Loucy (cell line): Measurements from ENCODE around the gene PSMF1.

ENCODE experiments used
- H2AFZ ChIP-seq: fragments of 200-600 bp; sonication (generic); 2 replicates; pipeline ENCODE4 v1.6.0; 2016; ENCODE audit warnings: antibody characterized with exemption, mild to moderate bottlenecking, low read length, moderate library complexity
- H3F3A ChIP-seq: fragments of 200-600 bp; 2 replicates; pipeline ENCODE4 v1.6.0; 2016; ENCODE audit warnings: antibody characterized with exemption, low read depth, mild to moderate bottlenecking
- H3K27me3 ChIP-seq: fragments of 200-600 bp; sonication (generic); 2 replicates; pipeline ENCODE4 v1.6.1; 2014; ENCODE audit warnings: low read length, mild to moderate bottlenecking; ENCODE audit not compliant: insufficient read depth, poor library complexity, severe bottlenecking
- H3K36me3 ChIP-seq: fragments of 200-600 bp; sonication (generic); 2 replicates; pipeline ENCODE4 v1.6.1; 2016; ENCODE audit warnings: low read length; ENCODE audit not compliant: insufficient read depth
- H3K4me1 ChIP-seq: fragments of 200-600 bp; sonication (generic); 2 replicates; pipeline ENCODE4 v1.5.1; 2014; ENCODE audit warnings: low read length, mild to moderate bottlenecking; ENCODE audit not compliant: insufficient read depth, poor library complexity, severe bottlenecking
- H3K4me2 ChIP-seq: fragments of 200-600 bp; sonication (generic); 2 replicates; pipeline ENCODE4 v1.6.0; 2014; ENCODE audit warnings: antibody characterized with exemption, low read length, low read depth, mild to moderate bottlenecking; ENCODE audit not compliant: poor library complexity, severe bottlenecking
- H3K4me3 ChIP-seq: fragments of 200-600 bp; sonication (generic); 2 replicates; pipeline ENCODE4 v1.5.1; 2014; ENCODE audit warnings: low read length, mild to moderate bottlenecking, mixed read lengths; ENCODE audit not compliant: poor library complexity, severe bottlenecking
- H3K79me2 ChIP-seq: fragments of 200-600 bp; sonication (generic); 2 replicates; pipeline ENCODE4 v1.6.1; 2014; ENCODE audit warnings: low read length; ENCODE audit not compliant: insufficient read depth
- H3K9ac ChIP-seq: fragments of 200-600 bp; sonication (generic); 2 replicates; pipeline ENCODE4 v1.6.0; 2014; ENCODE audit warnings: mild to moderate bottlenecking, low read depth, low read length, moderate library complexity; ENCODE audit not compliant: poor library complexity, severe bottlenecking
- H3K9me2 ChIP-seq: fragments of 200-600 bp; sonication (generic); replicated peaks from 2 replicates; pipeline ENCODE4 v1.6.1; 2016; ENCODE audit warnings: low read depth, low read length, mixed read lengths
- H3K9me3 ChIP-seq: fragments of 200-600 bp; sonication (generic); 2 replicates; pipeline ENCODE4 v1.6.1; 2014; ENCODE audit warnings: mild to moderate bottlenecking, antibody characterized with exemption, low read length, low read depth; ENCODE audit not compliant: insufficient read depth
- H4K20me1 ChIP-seq: fragments of 200-600 bp; sonication (generic); 2 replicates; pipeline ENCODE4 v1.6.0; 2014; ENCODE audit warnings: antibody characterized with exemption, low read length, mild to moderate bottlenecking; ENCODE audit not compliant: insufficient read depth, poor library complexity, severe bottlenecking
- EZH2phosphoT487 ChIP-seq: fragments of 200-600 bp; IDR thresholded peaks from 2 replicates; pipeline ENCODE4 v1.6.1; 2018; ENCODE audit warnings: antibody characterized with exemption, mild to moderate bottlenecking, moderate library complexity, borderline replicate concordance
- TF ChIP-seq, protein P1 (sequence below): fragments of 200-600 bp; sonication (generic); conservative IDR thresholded peaks from 2 replicates; pipeline ENCODE4 v1.5.1; 2014; ENCODE audit warnings: mild to moderate bottlenecking, antibody characterized with exemption, low read length

Gene PSMF1

DNA sequence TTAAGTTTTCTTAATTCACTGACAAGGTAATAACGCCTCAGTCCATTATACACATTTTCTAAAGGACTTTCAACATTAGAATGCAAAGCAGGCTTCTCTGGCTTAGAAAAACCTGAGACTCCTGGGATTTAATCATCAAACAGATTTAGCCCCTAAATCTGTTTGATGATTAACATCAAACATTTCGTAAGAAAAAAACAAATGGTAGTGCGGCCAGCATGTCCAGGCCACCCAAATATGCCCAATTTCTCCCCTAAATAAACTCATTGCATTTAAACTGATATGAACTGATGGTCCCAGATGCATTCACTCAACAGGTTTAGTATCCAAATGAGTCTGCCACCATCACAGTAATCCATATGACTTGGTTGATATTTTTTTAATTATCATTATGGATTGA is 60.2 kb downstream of the PSMF1 start:
- no peaks in the 10 kb centered on the region for H3K79me2 ChIP-seq
- H3K9ac ChIP-seq: no peak overlapping the region
- no peaks in the 10 kb centered on the region for H3K9me2 ChIP-seq
- H3K4me1 ChIP-seq: no peaks in the 10 kb centered on the region
- no peaks in the 10 kb centered on the region for H3F3A ChIP-seq
- no peak overlapping the region for H3K4me2 ChIP-seq
- H3K27me3 ChIP-seq: no peaks in the 10 kb centered on the region
- no peaks in the 10 kb centered on the region for H4K20me1 ChIP-seq
- H2AFZ ChIP-seq: no peak overlapping the region
- no peak for TF ChIP-seq EZH2phosphoT487
- TF ChIP-seq, protein P1, sequence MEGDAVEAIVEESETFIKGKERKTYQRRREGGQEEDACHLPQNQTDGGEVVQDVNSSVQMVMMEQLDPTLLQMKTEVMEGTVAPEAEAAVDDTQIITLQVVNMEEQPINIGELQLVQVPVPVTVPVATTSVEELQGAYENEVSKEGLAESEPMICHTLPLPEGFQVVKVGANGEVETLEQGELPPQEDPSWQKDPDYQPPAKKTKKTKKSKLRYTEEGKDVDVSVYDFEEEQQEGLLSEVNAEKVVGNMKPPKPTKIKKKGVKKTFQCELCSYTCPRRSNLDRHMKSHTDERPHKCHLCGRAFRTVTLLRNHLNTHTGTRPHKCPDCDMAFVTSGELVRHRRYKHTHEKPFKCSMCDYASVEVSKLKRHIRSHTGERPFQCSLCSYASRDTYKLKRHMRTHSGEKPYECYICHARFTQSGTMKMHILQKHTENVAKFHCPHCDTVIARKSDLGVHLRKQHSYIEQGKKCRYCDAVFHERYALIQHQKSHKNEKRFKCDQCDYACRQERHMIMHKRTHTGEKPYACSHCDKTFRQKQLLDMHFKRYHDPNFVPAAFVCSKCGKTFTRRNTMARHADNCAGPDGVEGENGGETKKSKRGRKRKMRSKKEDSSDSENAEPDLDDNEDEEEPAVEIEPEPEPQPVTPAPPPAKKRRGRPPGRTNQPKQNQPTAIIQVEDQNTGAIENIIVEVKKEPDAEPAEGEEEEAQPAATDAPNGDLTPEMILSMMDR: no peak
- H3K36me3 ChIP-seq: 0 out of 2 replicates have a peak, but pooled peaks cover 3% of the 10 kb centered on the region
- H3K4me3 ChIP-seq: no peak overlapping the region
- H3K9me3 ChIP-seq: no peaks in the 10 kb centered on the region

DNA sequence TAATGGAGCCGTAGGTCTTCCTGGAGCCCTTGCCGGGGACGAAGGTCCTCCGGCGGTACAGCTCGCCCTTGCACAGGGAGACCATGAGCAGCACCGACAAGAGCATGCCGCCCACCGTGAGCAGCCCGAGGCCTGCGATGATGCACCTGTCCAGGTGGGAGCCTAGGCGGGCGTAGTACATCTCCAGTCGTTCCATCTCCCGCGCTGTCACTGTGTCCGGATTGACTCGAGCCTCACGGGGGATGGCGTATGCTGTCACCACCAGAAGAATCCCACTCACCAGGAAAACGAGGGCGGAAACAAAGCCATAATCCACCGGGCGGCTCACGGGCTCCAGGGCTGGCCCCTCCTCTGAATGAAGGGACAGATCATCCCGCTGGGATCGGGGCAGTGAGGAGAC is 62.5 kb downstream of the PSMF1 start:
- Histone ChIP-seq H3K36me3 (no peaks in the 10 kb centered on the region), H3K4me3 (no peak overlapping the region), H4K20me1 (no peaks in the 10 kb centered on the region), H3K9me2 (no peaks in the 10 kb centered on the region), H3K9ac (no peak overlapping the region), H3K79me2 (no peaks in the 10 kb centered on the region), H3K4me2 (no peak overlapping the region), H3F3A (no peaks in the 10 kb centered on the region), H3K9me3 (no peaks in the 10 kb centered on the region), H3K4me1 (no peaks in the 10 kb centered on the region), H3K27me3 (no peaks in the 10 kb centered on the region), H2AFZ (no peak overlapping the region)
- TF ChIP-seq, protein P1: no peak
- TF ChIP-seq EZH2phosphoT487: no peak

DNA sequence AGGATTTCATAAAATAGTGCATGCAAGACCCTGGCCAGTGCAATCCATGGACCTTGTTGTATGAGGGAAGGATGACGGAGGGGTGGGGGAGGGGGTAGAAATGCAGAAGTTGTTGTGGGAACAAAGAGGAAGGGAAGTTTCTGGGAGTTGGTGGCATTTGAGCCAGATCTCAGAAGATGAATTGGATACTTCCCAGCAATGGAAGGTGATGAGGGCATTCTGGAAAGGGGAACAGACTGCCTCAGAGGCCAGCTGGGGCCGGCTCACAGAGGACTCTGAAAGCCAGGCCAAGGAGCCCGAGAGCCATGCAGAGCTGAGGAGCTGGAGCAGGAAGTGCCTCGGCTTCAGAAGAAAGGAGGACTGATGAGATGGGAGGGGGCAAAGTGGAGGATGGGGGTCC is 63.7 kb downstream of the PSMF1 start:
- no peaks in the 10 kb centered on the region for H3K9me2 ChIP-seq
- no peaks in the 10 kb centered on the region for H3K27me3 ChIP-seq
- no peaks in the 10 kb centered on the region for H3K79me2 ChIP-seq
- no peaks in the 10 kb centered on the region for H4K20me1 ChIP-seq
- H3K4me3 ChIP-seq: no peak overlapping the region
- no peaks in the 10 kb centered on the region for H3K36me3 ChIP-seq
- no peak for TF ChIP-seq EZH2phosphoT487
- TF ChIP-seq, protein P1: no peak
- no peaks in the 10 kb centered on the region for H3K4me1 ChIP-seq
- no peaks in the 10 kb centered on the region for H3K9me3 ChIP-seq
- no peak overlapping the region for H3K9ac ChIP-seq
- H3F3A ChIP-seq: no peaks in the 10 kb centered on the region
- H3K4me2 ChIP-seq: no peak overlapping the region
- H2AFZ ChIP-seq: no peak overlapping the region
